Body of pancreas (tissue), 4 donors: Measurements from ENCODE around the gene ATP1A4. TPM values are rescaled to one million over a fixed set of nuclear protein-coding genes. Genes with fewer than 3 reads are reported as not detected.

Experiments
- ATAC-seq: fragments of 150-250 bp; one replicate; pipeline ENCODE4 v1.9.1; 2016
- DNase-seq, 4 donors: peaks; one replicate each; pipeline ENCODE4 v3.0.0-alpha.2; 2019
- H3K27ac ChIP-seq, 4 donors: fragments of 200-600 bp; sonication (generic); 1 replicate in 3 of 4; 2 replicates in 1 of 4; pipeline versions ENCODE4 v1.5.1 to v1.6.1; 2016 to 2019; ENCODE audit warnings: mild to moderate bottlenecking in 1 of 4, mixed read lengths in 1 of 4, moderate library complexity in 1 of 4
- H3K27me3 ChIP-seq, 2 donors: fragments of 200-600 bp; sonication (generic); one replicate each; pipeline ENCODE4 v1.6.0; 2016; ENCODE audit warnings: mild to moderate bottlenecking in 1 of 2
- H3K36me3 ChIP-seq, 2 donors: fragments of 200-600 bp; sonication (generic); replicated peaks in 1 of 2; 2 replicates each; pipeline ENCODE4 v1.5.1; 2016; ENCODE audit warnings: low read depth in 2 of 2; ENCODE audit not compliant: insufficient read depth in 1 of 2
- H3K4me1 ChIP-seq: fragments of 200-600 bp; sonication (generic); one replicate; pipeline ENCODE4 v1.6.0; 2016
- H3K4me3 ChIP-seq, 2 donors: fragments of 200-600 bp; sonication (generic); 1 replicate in 1 of 2; 2 replicates in 1 of 2; pipeline ENCODE4 v1.5.1; 2016 to 2019
- H3K9me3 ChIP-seq, 3 donors: fragments of 200-600 bp; sonication (generic); 1 replicate in 2 of 3; 2 replicates in 1 of 3; pipeline ENCODE4 v1.5.1; 2016
- POLR2A ChIP-seq, 3 donors: fragments of 450-650 bp; IDR thresholded peaks; one replicate each; pipeline ENCODE4 v1.6.1; 2016; ENCODE audit warnings: antibody characterized with exemption in 3 of 3, mild to moderate bottlenecking in 2 of 3
- WGBS, 2 donors: methylation state at CpG; one replicate each; pipeline ENCODE4 v1.1.5; 2017; 5-methylcytosine and 5-hydroxymethylcytosine counted together
- intact Hi-C: fragments of 100-400 bp; cut with DNase I; formaldehyde crosslinking; loops from one replicate; pipeline ENCODE4 v1.15.1; 2023
- total RNA-seq, 2 donors: library from RNA; depleted of rRNA; stranded (reverse); fragments of >200 nt; gene quantifications; one replicate each; pipeline ENCODE4 v1.1.0, GENCODE V29; 2016
- TF ChIP-seq, protein P1 (sequence below), 7 experiments: fragments of 450-650 bp in 4 of 7; fragments of 200-600 bp in 3 of 7; sonication (generic) in 3 of 7; IDR thresholded peaks; one replicate each; pipeline ENCODE4 v1.5.1; 2016 to 2019; ENCODE audit warnings: antibody characterized with exemption in 7 of 7

The ATP1A4 gene
- total RNA-seq, 2 donors from 2014 or later: not detected

DNA sequence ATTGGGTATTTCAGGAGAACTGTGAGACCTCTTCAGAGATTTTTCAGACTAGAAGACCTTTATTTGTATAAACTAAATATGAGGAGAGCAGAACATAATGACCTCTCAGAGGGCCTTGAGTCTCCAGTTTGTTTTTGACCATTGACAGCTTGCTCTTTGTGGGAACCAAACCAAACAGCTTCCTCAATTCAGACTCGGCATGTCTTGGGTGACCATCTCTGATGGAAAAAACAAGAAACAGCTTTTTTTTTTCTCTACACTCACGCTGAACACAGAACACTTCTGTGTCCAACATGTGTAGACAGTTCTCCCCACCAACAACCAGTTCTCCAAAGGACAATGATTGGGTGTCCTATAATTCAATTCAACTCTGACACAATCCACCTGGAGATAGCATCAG lies 11.5 kb downstream of the ATP1A4 start:
- WGBS, 2 donors: 72 to 73% methylated on average over 2 of the region's 2 CpGs
- Histone ChIP-seq H3K4me3 (no peak overlapping the region), H3K4me1 (peaks cover 7% of the 10 kb centered on the region), H3K27ac (no peak overlapping the region), H3K36me3 (no peaks in the 10 kb centered on the region), H3K27me3 (no peaks in the 10 kb centered on the region), H3K9me3 (no peaks in the 10 kb centered on the region)
- DNase-seq (no peak), ATAC-seq (no peak)
- no peak for TF ChIP-seq POLR2A (IDR thresholded peaks at IDR 0.05)
- TF ChIP-seq, protein P1, sequence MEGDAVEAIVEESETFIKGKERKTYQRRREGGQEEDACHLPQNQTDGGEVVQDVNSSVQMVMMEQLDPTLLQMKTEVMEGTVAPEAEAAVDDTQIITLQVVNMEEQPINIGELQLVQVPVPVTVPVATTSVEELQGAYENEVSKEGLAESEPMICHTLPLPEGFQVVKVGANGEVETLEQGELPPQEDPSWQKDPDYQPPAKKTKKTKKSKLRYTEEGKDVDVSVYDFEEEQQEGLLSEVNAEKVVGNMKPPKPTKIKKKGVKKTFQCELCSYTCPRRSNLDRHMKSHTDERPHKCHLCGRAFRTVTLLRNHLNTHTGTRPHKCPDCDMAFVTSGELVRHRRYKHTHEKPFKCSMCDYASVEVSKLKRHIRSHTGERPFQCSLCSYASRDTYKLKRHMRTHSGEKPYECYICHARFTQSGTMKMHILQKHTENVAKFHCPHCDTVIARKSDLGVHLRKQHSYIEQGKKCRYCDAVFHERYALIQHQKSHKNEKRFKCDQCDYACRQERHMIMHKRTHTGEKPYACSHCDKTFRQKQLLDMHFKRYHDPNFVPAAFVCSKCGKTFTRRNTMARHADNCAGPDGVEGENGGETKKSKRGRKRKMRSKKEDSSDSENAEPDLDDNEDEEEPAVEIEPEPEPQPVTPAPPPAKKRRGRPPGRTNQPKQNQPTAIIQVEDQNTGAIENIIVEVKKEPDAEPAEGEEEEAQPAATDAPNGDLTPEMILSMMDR (IDR thresholded peaks at IDR 0.05): no peak
- intact Hi-C loops: no loop called here

DNA sequence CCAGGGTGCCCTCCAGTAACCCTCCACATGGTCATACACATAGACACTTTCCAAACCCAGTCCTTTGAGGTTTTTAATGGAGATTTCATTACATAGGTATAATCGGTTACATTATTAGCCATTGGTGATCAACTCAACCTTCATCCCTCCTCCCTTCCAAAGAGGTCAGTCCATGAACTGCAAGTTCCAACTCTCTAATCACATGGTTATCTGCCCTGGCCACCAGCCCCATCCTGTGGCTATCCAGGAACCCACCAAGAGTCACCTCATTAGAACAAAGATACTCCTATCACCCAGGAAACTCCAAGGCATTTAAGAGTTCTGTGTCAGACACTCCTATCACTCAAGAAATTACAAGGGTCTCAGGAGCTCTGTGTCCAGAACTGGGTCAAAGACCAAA lies 12.2 kb downstream of the ATP1A4 start:
- peaks cover 7% of the 10 kb centered on the region for H3K4me1 ChIP-seq
- no peaks in the 10 kb centered on the region for H3K27me3 ChIP-seq
- no peak overlapping the region for H3K27ac ChIP-seq
- no peak for TF ChIP-seq POLR2A (IDR thresholded peaks at IDR 0.05)
- TF ChIP-seq, protein P1 (IDR thresholded peaks at IDR 0.05): no peak
- WGBS, 2 donors: 83 to 95% methylated on average over 1 of the region's 1 CpG
- no peak for ATAC-seq
- no peak for DNase-seq
- intact Hi-C loops: no loop called here
- H3K4me3 ChIP-seq: no peak overlapping the region
- no peaks in the 10 kb centered on the region for H3K9me3 ChIP-seq
- no peaks in the 10 kb centered on the region for H3K36me3 ChIP-seq

DNA sequence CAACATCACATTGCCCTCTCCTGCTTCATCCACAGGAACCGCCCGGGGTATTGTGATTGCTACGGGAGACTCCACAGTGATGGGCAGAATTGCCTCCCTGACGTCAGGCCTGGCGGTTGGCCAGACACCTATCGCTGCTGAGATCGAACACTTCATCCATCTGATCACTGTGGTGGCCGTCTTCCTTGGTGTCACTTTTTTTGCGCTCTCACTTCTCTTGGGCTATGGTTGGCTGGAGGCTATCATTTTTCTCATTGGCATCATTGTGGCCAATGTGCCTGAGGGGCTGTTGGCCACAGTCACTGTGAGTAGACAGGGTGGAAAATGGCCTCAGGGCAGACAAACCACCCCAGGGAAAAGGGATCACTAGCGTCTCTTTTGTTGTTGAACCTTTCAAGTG lies 12.7 kb downstream of the ATP1A4 start:
- 65 to 73% methylated on average over 10 of the region's 10 CpGs for WGBS, 2 donors
- no peak for TF ChIP-seq POLR2A (IDR thresholded peaks at IDR 0.05)
- TF ChIP-seq, protein P1 (IDR thresholded peaks at IDR 0.05): no peak
- Histone ChIP-seq H3K4me1 (peaks cover 7% of the 10 kb centered on the region), H3K27ac (no peak overlapping the region), H3K9me3 (no peaks in the 10 kb centered on the region), H3K36me3 (no peaks in the 10 kb centered on the region), H3K4me3 (no peak overlapping the region), H3K27me3 (no peaks in the 10 kb centered on the region)
- intact Hi-C loops: no loop called here
- no peak for DNase-seq
- no peak for ATAC-seq

DNA sequence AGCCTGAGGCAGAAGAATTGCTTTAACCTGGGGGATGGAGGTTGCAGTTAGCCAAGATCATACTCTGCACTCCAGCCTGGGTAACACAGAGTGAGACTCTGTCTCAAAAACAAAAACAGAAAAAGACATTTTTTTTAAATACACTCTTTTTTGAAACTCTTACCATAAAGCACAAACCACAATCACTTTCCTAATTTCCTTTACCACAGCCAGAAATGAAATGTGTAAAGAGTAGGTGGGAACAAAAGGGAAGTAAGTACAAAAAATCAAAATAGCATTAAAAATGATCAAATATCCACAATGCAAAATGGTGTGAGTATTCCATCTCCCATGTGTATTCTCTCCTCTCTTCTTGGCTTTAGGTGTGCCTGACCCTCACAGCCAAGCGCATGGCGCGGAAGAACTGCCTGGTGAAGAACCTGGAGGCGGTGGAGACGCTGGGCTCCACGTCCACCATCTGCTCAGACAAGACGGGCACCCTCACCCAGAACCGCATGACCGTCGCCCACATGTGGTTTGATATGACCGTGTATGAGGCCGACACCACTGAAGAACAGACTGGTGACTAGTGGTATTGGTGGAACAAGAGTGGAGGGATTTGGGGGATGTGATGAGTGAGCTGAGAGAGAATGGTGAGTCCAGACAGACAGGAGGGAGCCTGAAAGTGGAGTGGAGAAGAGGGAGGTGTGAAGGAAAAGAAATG lies 14.9 kb downstream of the ATP1A4 start:
- DNase-seq: no peak
- no peaks in the 10 kb centered on the region for H3K27me3 ChIP-seq
- no peak for ATAC-seq
- TF ChIP-seq, protein P1 (IDR thresholded peaks at IDR 0.05): no peak
- no peak for TF ChIP-seq POLR2A (IDR thresholded peaks at IDR 0.05)
- H3K4me3 ChIP-seq: no peak overlapping the region
- H3K9me3 ChIP-seq: no peaks in the 10 kb centered on the region
- intact Hi-C loops: no loop called here
- WGBS, 2 donors: 60 to 81% methylated on average over 12 of the region's 12 CpGs
- no peak overlapping the region for H3K27ac ChIP-seq
- H3K36me3 ChIP-seq: no peaks in the 10 kb centered on the region
- no peaks in the 10 kb centered on the region for H3K4me1 ChIP-seq

DNA sequence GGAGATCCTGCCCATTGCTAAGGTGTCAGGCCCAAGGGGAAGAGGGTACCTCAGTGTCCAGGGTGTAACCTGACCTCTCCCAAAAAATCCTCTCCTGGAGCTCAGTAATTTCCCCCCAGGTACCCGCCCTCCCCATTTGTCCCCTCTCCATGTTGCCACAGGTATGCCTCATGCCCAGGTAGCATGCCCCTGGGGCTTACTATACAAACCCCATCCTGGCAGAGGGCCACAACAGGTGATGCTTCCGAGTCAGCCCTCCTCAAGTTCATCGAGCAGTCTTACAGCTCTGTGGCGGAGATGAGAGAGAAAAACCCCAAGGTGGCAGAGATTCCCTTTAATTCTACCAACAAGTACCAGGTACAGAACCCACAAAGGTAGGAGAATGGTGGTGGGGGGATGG lies 15.7 kb downstream of the ATP1A4 start:
- 55 to 81% methylated on average over 4 of the region's 4 CpGs for WGBS, 2 donors
- Histone ChIP-seq H3K27ac (no peak overlapping the region), H3K36me3 (no peaks in the 10 kb centered on the region), H3K9me3 (no peaks in the 10 kb centered on the region), H3K27me3 (no peaks in the 10 kb centered on the region), H3K4me3 (no peak overlapping the region), H3K4me1 (no peaks in the 10 kb centered on the region)
- intact Hi-C loops: no loop called here
- no peak for DNase-seq
- TF ChIP-seq, protein P1 (IDR thresholded peaks at IDR 0.05): no peak
- TF ChIP-seq POLR2A (IDR thresholded peaks at IDR 0.05): no peak
- no peak for ATAC-seq
